AG10803 (cell line): ENCODE data around the gene NINL.

Experiments
- DNase-seq: peaks from one replicate; pipeline ENCODE4 v3.0.0; 2010; ENCODE audit warnings: low read depth
- H3K4me3 ChIP-seq: 2 replicates; pipeline ENCODE4 v1.5.1; 2011; ENCODE audit warnings: mild to moderate bottlenecking, low read length, control low read depth
- TF ChIP-seq, protein P1 (sequence below): conservative IDR thresholded peaks from 2 replicates; pipeline ENCODE4 v1.5.1; 2011; ENCODE audit warnings: mild to moderate bottlenecking, low read length, control low read depth, inconsistent platforms

Gene NINL

DNA sequence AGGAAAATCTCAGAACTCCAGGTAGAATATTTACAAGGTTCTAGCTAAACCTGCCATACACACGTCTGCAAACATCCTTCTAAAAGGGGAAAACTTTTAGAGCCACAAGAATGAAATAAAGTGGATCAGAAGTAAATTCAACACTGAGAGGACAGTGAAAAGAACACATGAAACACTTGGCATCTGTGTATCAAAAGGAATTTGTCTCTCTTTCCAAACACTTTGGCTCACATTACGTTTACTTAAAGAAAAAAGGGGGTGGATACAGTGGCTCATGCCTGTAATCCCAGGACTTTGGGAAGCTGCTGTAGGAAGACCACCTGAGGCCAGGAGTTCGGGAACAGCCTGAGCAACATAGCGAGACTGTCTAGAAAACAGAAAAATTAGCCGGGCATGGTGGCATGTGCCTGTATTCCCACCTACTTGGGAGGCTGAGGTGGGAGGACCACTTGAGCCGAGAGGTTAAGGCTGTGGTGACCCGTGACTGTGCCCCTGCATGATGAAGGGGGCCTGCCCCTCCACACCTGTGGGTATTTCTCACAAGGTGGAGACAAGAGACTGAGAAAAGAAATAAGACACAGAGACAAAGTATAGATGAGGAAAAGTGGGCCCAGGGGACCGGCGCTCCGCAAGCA, 35.4 kb downstream of the NINL start:
- DNase-seq = peak; percentile 67
- TF ChIP-seq, protein P1, sequence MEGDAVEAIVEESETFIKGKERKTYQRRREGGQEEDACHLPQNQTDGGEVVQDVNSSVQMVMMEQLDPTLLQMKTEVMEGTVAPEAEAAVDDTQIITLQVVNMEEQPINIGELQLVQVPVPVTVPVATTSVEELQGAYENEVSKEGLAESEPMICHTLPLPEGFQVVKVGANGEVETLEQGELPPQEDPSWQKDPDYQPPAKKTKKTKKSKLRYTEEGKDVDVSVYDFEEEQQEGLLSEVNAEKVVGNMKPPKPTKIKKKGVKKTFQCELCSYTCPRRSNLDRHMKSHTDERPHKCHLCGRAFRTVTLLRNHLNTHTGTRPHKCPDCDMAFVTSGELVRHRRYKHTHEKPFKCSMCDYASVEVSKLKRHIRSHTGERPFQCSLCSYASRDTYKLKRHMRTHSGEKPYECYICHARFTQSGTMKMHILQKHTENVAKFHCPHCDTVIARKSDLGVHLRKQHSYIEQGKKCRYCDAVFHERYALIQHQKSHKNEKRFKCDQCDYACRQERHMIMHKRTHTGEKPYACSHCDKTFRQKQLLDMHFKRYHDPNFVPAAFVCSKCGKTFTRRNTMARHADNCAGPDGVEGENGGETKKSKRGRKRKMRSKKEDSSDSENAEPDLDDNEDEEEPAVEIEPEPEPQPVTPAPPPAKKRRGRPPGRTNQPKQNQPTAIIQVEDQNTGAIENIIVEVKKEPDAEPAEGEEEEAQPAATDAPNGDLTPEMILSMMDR = no peak
- no peak overlapping the region for H3K4me3 ChIP-seq

DNA sequence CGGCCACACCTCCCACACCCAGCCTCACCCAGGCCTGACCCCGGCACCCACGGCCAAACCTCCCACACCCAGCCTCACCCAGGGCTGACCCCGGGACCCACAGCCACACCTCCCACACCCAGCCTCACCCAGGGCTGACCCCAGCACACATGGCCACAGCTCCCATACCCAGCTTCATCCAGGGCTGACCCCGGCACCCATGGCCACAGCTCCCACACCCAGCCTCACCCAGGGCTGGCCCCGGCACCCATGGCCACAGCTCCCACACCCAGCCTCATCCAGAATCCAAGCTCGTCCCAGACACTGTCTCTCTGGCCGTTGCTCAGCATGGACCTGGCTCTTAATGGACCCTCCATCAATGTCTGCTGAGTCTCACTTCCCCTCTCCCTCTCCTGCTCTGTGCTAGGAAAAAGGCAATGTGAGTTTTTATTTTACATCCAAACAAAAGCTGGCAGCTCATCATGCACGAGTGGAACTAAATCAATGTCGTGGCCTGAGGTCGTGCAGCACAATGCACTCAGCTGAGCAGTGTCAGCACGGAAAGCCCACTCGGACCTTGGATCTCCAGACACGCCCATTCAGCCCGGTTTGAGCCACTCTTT, 36.1 kb downstream of the NINL start:
- TF ChIP-seq, protein P1 = no peak

DNA sequence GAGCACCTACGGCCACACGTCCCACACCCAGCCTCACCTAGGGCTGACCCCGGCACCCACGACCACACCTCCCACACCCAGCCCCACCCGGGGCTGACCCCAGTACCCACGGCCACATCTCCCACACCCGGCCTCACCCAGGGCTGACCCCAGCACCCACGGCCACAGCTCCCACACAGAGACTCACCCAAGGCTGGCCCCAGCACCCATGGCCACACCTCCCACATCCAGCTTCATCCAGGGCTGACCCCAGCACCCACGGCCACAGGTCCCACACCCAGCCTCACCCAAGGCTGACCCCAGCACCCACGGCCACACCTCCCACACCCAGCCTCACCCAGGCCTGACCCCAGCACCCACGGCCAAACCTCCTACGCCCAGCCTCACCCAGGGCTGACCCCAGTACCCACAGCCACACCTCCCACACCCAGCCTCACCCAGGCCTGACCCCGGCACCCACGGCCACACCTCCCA, 36.7 kb downstream of the NINL start:
- no peak overlapping the region for H3K4me3 ChIP-seq
- TF ChIP-seq, protein P1 = no peak
- no peak for DNase-seq

More for the DNA sequence above, 36.1 kb downstream of the NINL start:
- no peak for DNase-seq
- H3K4me3 ChIP-seq = no peak overlapping the region

DNA sequence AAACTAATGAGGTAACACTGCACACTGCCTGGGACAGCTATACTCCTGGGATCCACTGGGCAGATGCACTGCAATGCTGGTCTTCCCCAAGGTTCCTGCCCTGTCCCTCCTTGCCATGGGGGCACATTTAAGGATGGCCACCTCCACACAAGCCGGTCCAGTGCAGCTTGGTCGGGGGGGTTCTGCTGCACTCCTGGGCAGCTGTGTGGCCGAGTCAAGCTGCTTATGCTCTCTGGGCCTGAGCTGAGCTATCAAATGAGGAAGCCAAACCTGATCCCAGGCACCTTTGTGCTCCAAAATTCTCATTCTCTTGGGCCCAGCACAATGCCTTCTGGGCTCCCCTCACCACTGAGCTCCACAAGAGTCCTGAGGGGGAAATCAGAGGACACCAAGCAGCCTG, 37.3 kb downstream of the NINL start:
- TF ChIP-seq, protein P1 = no peak
- DNase-seq = no peak
- no peak overlapping the region for H3K4me3 ChIP-seq

DNA sequence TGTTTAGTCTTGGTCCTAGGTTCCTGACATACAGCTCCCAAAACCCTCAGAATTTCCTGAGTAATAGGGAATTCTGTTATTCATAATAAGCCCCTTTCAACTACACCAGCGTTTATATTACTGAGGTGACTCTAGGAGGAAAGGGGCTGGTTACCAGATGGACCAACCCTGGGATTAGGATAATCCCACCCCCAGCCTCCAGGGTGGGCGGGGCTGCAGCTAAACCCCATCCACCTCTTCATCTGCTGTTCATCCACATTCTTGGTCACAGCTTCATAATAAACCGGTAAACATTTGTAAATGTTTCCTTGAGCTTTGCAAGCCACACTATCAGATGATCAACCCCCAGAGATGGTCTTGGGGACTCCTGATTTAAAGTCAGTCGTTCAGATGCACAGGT, 38.3 kb downstream of the NINL start:
- no peak for DNase-seq
- TF ChIP-seq, protein P1 = no peak
- H3K4me3 ChIP-seq = no peak overlapping the region

DNA sequence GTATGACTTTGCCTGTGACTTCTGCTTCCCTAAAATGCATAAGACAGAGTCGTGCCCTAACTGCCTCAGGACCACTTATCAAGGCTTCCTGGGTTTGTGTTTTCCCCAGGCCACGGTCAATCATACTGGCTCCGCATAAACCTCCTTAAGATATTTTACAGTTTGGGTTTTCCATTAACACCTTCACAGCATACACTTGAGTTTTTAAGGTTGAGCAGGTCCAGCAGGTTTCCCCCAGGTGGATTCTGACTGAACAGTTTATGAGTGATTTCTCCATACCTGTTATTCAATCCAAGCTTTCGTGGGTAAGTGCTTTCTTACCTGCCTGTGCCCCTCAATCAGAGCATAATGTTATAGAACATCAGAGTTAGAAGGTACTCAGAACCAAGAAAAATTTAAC, 39.3 kb downstream of the NINL start:
- DNase-seq = no peak
- TF ChIP-seq, protein P1 = no peak
- no peak overlapping the region for H3K4me3 ChIP-seq

DNA sequence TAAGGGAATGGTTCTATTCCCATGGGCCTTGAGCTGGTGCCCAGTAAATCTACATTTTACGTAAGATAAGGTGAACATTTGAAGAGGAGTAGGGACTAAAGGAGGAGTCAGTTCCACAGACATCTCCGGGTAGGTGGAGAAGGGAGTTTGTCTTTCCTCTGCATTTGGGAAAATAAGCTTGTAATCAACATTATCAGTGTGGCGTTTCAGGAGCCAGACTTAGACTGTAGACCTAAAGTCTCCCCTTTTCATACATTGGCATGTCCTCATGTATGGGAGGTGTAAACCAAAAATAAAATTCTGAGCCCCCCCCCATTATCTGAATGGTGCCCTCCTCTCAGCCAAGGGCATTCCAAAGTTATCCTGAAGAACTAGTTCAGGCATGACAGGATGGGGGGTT, 40.2 kb downstream of the NINL start:
- H3K4me3 ChIP-seq = no peak overlapping the region
- no peak for DNase-seq
- TF ChIP-seq, protein P1 = no peak
